Measurements from ENCODE around the gene DNALI1.

GRCh38 chr1:37567023-37567422 lies 10.3 kb downstream of the DNALI1 start:
- TF ChIP-seq EZH2 (IDR thresholded peaks at IDR 0.05; ENCODE audit: borderline replicate concordance, low read depth, low read length, severe bottlenecking) (no peak), CTCF (IDR thresholded peaks at IDR 0.05; ENCODE audit: borderline replicate concordance, extremely low read depth, low read length, poor library complexity, severe bottlenecking) (no peak)
